GM23338 (cell line): ENCODE measurements around the gene MAP4K4. TPM values are rescaled to one million over a fixed set of nuclear protein-coding genes. Genes with fewer than 3 reads are reported as not detected.
A peak's percentile ranks its signal among the peaks of the same experiment; 100 is the strongest.

Experiments used
- ATAC-seq: fragments of 200-7000 bp; cut with Tn5 transposase; 3 replicates; pipeline ENCODE4 v1.9.1; 2020
- DNase-seq: peaks from one replicate; pipeline ENCODE4 v3.0.0-alpha.2; 2015; ENCODE audit warnings: low spot score
- H2AFZ ChIP-seq: fragments of 200-600 bp; sonication (generic); 2 replicates; pipeline ENCODE4 v1.8.0; 2016; ENCODE audit warnings: antibody characterized with exemption, mild to moderate bottlenecking, moderate library complexity
- H3F3A ChIP-seq: fragments of 200-600 bp; sonication (generic); replicated peaks from 2 replicates; pipeline ENCODE4 v1.8.0; 2017; ENCODE audit warnings: antibody characterized with exemption, mixed run types, low read depth
- H3K27ac ChIP-seq: fragments of 200-600 bp; sonication (generic); 2 replicates; pipeline ENCODE4 v1.6.1; 2016; ENCODE audit warnings: low read depth
- H3K27me3 ChIP-seq: fragments of 200-600 bp; sonication (generic); 2 replicates; pipeline ENCODE4 v1.8.0; 2016; ENCODE audit warnings: mild to moderate bottlenecking, mixed run types, moderate library complexity; ENCODE audit not compliant: insufficient read depth
- H3K36me3 ChIP-seq: fragments of 200-600 bp; sonication (generic); 2 replicates; pipeline ENCODE4 v1.8.0; 2016; ENCODE audit warnings: mild to moderate bottlenecking; ENCODE audit not compliant: insufficient read depth
- H3K4me1 ChIP-seq: fragments of 200-600 bp; sonication (generic); 2 replicates; pipeline ENCODE4 v1.8.0; 2016; ENCODE audit warnings: mild to moderate bottlenecking, moderate library complexity; ENCODE audit not compliant: insufficient read depth
- H3K4me2 ChIP-seq: fragments of 200-600 bp; sonication (generic); 2 replicates; pipeline ENCODE4 v1.7.1; 2017; ENCODE audit warnings: mixed run types
- H3K4me3 ChIP-seq: fragments of 200-600 bp; sonication (generic); 2 replicates; pipeline ENCODE4 v1.6.1; 2016; ENCODE audit warnings: mixed run types
- H3K79me2 ChIP-seq: fragments of 200-600 bp; sonication (generic); replicated peaks from 2 replicates; pipeline ENCODE4 v1.8.0; 2017; ENCODE audit warnings: mild to moderate bottlenecking; ENCODE audit not compliant: insufficient read depth
- H3K9me2 ChIP-seq: fragments of 200-600 bp; sonication (generic); 2 replicates; pipeline ENCODE4 v1.8.0; 2017; ENCODE audit not compliant: insufficient read depth
- H4K20me1 ChIP-seq: fragments of 200-600 bp; sonication (generic); replicated peaks from 2 replicates; pipeline ENCODE4 v1.8.0; 2017; ENCODE audit warnings: mild to moderate bottlenecking; ENCODE audit not compliant: insufficient read depth
- H3K27ac Mint-ChIP-seq: 2 replicates; pipeline ENCODE4 v1.8.0; 2020; ENCODE audit warnings: inconsistent platforms, mild to moderate bottlenecking, moderate library complexity, mixed read lengths
- H3K27me3 Mint-ChIP-seq: 3 replicates; pipeline ENCODE4 v1.8.0; 2022; ENCODE audit warnings: low read depth, mild to moderate bottlenecking, moderate library complexity, mixed read lengths, inconsistent platforms; ENCODE audit not compliant: insufficient read depth, poor library complexity
- H3K36me3 Mint-ChIP-seq: 3 replicates; pipeline ENCODE4 v1.8.0; 2021; ENCODE audit warnings: low read depth, mild to moderate bottlenecking, inconsistent platforms, moderate library complexity, mixed read lengths
- H3K4me1 Mint-ChIP-seq: 3 replicates; pipeline ENCODE4 v1.8.0; 2020; ENCODE audit warnings: mild to moderate bottlenecking, inconsistent platforms, mixed read lengths
- H3K4me3 Mint-ChIP-seq: 3 replicates; pipeline ENCODE4 v1.8.0; 2021; ENCODE audit warnings: moderate library complexity, mild to moderate bottlenecking, inconsistent platforms, mixed read lengths
- H3K9me3 Mint-ChIP-seq: 3 replicates; pipeline ENCODE4 v1.8.0; 2020; ENCODE audit warnings: moderate library complexity, mild to moderate bottlenecking, inconsistent platforms, mixed read lengths
- ZNF114 ChIP-seq: fragments of 250-450 bp; sonication (Bioruptor Pico); IDR thresholded peaks from 2 replicates; pipeline ENCODE4 v1.5.0; 2020; ENCODE audit warnings: mild to moderate bottlenecking, moderate library complexity
- ZNF331 ChIP-seq: fragments of 250-450 bp; sonication (Bioruptor Pico); IDR thresholded peaks from 2 replicates; pipeline ENCODE4 v1.5.0; 2020; ENCODE audit warnings: low read depth, mild to moderate bottlenecking, moderate library complexity
- polyA plus RNA-seq: library from polyadenylated mRNA; unstranded; fragments of >200 nt; fragmentation: Nextera tagmentation; extraction: Ambion mirVana; gene quantifications from 2 replicates; pipeline ENCODE4 v1.2.1, GENCODE V29; 2016
- total RNA-seq: library from RNA; depleted of rRNA; stranded (reverse); fragments of >200 nt; shearing (Covaris generic); gene quantifications from 2 replicates; pipeline ENCODE4 v1.2.3, GENCODE V29; 2014
- TF ChIP-seq, protein P1 (sequence below): fragments of 250-450 bp; sonication (Bioruptor Pico); IDR thresholded peaks from 2 replicates; pipeline ENCODE4 v1.5.0; 2020; ENCODE audit warnings: mild to moderate bottlenecking, moderate library complexity

The MAP4K4 gene
- total and polyA plus RNA-seq, 2 experiments from 2014 or later: 34.6 to 99.2 TPM

DNA sequence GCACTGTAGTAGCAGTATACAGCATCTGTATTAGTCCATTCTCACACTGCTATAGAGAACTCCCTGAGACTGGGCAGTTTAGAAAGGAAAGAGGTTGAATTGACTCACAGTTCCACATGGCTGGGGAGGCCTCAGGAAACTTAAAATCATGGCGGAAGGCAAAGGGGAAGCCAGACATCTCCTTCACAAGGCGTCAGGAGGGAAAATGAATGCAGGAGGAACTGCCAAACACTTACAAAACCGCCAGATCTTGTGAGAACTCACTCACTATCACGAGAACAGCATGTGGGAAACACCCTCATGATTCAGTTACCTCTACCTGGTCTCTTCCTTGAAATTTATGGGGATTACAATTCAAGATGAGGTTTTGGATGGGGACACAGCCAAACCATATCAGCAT, 25.4 kb downstream of the MAP4K4 start:
- no peak for TF ChIP-seq ZNF114 (CRISPR knock-in tag)
- H3K36me3 ChIP-seq: no peaks in the 10 kb centered on the region
- no peak overlapping the region for H3K4me3 ChIP-seq
- ATAC-seq (no peak), DNase-seq (no peak)
- H3K27me3 ChIP-seq: no peaks in the 10 kb centered on the region
- Mint-ChIP-seq H3K36me3 (peaks cover 8% of the 10 kb centered on the region; the same call in 1 of the 3 replicates), H3K27ac (peak overlapping the region; percentile 53; the same call in 1 of the 2 replicates), H3K4me3 (no peak overlapping the region; the same call in 2 of the 3 replicates), H3K27me3 (peaks cover 4% of the 10 kb centered on the region), H3K4me1 (peaks cover 50% of the 10 kb centered on the region), H3K9me3 (no peaks in the 10 kb centered on the region; the same call in 2 of the 3 replicates)
- no peaks in the 10 kb centered on the region for H3K9me2 ChIP-seq
- no peaks in the 10 kb centered on the region for H3F3A ChIP-seq
- peaks cover 24% of the 10 kb centered on the region for H3K4me1 ChIP-seq
- no peak overlapping the region for H3K4me2 ChIP-seq
- H3K79me2 ChIP-seq: peaks cover 99% of the 10 kb centered on the region
- no peak overlapping the region for H3K27ac ChIP-seq
- H2AFZ ChIP-seq: no peak overlapping the region
- H4K20me1 ChIP-seq: peaks cover 58% of the 10 kb centered on the region

DNA sequence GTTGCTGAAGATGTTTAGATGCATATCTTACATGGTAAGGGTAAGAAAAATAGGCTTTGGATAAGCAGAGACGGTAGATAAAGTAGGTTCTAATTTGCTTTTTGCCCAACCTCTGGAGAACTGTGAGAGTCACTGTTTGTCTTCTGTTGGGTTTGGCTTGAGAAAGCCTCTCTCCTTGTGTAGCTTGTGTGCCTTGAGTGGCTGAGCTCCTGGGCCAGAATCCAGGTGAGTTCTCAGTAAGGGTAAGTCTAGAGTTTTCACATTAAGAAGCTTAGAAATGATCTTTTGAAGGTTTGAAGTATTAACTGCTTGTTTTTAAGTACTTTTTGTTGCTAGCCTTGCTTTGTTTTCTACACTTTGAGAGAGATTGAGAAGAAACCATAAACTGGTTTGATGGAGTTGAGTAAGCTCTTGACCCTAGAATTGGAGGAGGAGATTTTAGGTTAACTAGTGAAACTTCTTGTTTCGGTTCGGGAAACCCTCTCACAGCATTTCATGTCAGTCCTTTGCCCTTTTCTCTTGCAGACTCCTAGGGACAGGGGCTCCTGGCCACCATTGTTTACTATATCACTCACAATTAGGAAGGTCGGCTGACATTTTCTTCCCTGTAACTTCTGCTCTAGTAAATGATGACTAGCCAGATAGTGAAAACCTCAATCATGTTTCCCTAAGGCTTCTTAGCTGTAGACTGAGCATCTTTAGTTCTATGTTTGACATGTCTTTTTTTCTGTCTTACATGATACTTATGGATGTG, 26.0 kb downstream of the MAP4K4 start:
- peaks cover 61% of the 10 kb centered on the region for H4K20me1 ChIP-seq

More for the DNA sequence above, 26.0 kb downstream of the MAP4K4 start:
- no peak for TF ChIP-seq ZNF114 (CRISPR knock-in tag)
- no peak for TF ChIP-seq ZNF331 (CRISPR knock-in tag)
- TF ChIP-seq, protein P1, sequence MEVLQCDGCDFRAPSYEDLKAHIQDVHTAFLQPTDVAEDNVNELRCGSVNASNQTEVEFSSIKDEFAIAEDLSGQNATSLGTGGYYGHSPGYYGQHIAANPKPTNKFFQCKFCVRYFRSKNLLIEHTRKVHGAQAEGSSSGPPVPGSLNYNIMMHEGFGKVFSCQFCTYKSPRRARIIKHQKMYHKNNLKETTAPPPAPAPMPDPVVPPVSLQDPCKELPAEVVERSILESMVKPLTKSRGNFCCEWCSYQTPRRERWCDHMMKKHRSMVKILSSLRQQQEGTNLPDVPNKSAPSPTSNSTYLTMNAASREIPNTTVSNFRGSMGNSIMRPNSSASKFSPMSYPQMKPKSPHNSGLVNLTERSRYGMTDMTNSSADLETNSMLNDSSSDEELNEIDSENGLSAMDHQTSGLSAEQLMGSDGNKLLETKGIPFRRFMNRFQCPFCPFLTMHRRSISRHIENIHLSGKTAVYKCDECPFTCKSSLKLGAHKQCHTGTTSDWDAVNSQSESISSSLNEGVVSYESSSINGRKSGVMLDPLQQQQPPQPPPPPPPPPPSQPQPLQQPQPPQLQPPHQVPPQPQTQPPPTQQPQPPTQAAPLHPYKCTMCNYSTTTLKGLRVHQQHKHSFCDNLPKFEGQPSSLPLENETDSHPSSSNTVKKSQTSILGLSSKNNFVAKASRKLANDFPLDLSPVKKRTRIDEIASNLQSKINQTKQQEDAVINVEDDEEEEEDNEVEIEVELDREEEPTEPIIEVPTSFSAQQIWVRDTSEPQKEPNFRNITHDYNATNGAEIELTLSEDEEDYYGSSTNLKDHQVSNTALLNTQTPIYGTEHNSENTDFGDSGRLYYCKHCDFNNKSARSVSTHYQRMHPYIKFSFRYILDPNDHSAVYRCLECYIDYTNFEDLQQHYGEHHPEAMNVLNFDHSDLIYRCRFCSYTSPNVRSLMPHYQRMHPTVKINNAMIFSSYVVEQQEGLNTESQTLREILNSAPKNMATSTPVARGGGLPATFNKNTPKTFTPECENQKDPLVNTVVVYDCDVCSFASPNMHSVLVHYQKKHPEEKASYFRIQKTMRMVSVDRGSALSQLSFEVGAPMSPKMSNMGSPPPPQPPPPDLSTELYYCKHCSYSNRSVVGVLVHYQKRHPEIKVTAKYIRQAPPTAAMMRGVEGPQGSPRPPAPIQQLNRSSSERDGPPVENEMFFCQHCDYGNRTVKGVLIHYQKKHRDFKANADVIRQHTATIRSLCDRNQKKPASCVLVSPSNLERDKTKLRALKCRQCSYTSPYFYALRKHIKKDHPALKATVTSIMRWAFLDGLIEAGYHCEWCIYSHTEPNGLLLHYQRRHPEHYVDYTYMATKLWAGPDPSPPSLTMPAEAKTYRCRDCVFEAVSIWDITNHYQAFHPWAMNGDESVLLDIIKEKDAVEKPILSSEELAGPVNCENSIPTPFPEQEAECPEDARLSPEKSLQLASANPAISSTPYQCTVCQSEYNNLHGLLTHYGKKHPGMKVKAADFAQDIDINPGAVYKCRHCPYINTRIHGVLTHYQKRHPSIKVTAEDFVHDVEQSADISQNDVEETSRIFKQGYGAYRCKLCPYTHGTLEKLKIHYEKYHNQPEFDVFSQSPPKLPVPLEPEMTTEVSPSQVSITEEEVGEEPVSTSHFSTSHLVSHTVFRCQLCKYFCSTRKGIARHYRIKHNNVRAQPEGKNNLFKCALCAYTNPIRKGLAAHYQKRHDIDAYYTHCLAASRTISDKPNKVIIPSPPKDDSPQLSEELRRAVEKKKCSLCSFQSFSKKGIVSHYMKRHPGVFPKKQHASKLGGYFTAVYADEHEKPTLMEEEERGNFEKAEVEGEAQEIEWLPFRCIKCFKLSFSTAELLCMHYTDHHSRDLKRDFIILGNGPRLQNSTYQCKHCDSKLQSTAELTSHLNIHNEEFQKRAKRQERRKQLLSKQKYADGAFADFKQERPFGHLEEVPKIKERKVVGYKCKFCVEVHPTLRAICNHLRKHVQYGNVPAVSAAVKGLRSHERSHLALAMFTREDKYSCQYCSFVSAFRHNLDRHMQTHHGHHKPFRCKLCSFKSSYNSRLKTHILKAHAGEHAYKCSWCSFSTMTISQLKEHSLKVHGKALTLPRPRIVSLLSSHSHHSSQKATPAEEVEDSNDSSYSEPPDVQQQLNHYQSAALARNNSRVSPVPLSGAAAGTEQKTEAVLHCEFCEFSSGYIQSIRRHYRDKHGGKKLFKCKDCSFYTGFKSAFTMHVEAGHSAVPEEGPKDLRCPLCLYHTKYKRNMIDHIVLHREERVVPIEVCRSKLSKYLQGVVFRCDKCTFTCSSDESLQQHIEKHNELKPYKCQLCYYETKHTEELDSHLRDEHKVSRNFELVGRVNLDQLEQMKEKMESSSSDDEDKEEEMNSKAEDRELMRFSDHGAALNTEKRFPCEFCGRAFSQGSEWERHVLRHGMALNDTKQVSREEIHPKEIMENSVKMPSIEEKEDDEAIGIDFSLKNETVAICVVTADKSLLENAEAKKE (CRISPR knock-in tag): no peak
- ATAC-seq: no peak
- peaks cover 24% of the 10 kb centered on the region for H3K4me1 ChIP-seq
- no peak overlapping the region for H3K4me2 ChIP-seq
- no peak overlapping the region for H3K27ac ChIP-seq
- H3K27ac Mint-ChIP-seq: 0 out of 2 replicates have a peak overlapping the region, but pooled peaks have one; percentile 54
- no peak overlapping the region for H3K4me3 Mint-ChIP-seq
- H3K4me1 Mint-ChIP-seq: peaks cover 46% of the 10 kb centered on the region
- H3K36me3 ChIP-seq: no peaks in the 10 kb centered on the region
- no peaks in the 10 kb centered on the region for H3F3A ChIP-seq
- H3K4me3 ChIP-seq: no peak overlapping the region
- peaks cover 100% of the 10 kb centered on the region for H3K79me2 ChIP-seq
- H3K9me2 ChIP-seq: no peaks in the 10 kb centered on the region
- no peaks in the 10 kb centered on the region; the same call in 2 of the 3 replicates for H3K9me3 Mint-ChIP-seq
- no peak overlapping the region for H2AFZ ChIP-seq
- peaks cover 8% of the 10 kb centered on the region; the same call in 1 of the 3 replicates for H3K36me3 Mint-ChIP-seq
- DNase-seq: no peak
- peaks cover 4% of the 10 kb centered on the region for H3K27me3 Mint-ChIP-seq
- no peaks in the 10 kb centered on the region for H3K27me3 ChIP-seq
